Measurements from ENCODE around the gene ANKRD42. TPM values are rescaled to one million over a fixed set of nuclear protein-coding genes. Genes with fewer than 3 reads are reported as not detected.
A peak's percentile ranks its signal among the peaks of the same experiment; 100 is the strongest.

The ANKRD42 gene
- total and polyA plus RNA-seq, 9 of the 15 experiments (the other 6 are each of a cell fraction or from before 2014, with no cell fraction given): 2.8 to 9.1 (median 6.1) TPM

DNA sequence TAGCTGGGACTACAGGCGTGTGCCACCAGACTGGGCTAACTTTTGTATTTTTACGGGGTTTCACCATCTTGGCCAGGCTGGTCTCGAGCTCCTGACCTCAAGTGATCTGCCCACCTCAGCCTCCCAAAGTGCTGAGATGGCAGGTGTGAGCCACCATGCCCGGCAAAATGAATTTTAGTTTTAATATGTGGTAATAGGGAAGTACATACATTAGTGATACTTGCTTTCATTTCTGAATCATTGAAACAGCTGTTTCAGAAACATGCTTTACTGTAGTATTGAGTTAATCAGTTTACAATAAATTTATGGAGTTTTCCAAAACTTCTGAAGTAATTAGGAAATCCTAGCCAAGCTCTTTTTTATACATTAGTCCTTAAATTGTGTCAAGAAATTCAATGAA is 21.0 kb upstream of the ANKRD42 start:
- Histone ChIP-seq H3K27ac (ENCODE audit: extremely low read depth, low read depth, low read length) (no peak overlapping the region), H2AFZ (ENCODE audit: low read depth, low read length) (no peak overlapping the region), H3K79me2 (ENCODE audit: control insufficient read depth, insufficient read depth, low read length) (peaks cover 92% of the 10 kb centered on the region), H3K9ac (ENCODE audit: insufficient read depth in 1 of 2, low read depth in 2 of 2, low read length in 2 of 2) (no peak overlapping the region), H3K4me2 (ENCODE audit: insufficient read depth, low read length) (no peak overlapping the region), H3K36me3 (ENCODE audit: control insufficient read depth, insufficient read depth, low read length) (peaks cover 94% of the 10 kb centered on the region), H3K9me1 (ENCODE audit: control insufficient read depth, insufficient read depth, low read length) (no peaks in the 10 kb centered on the region), H3K4me1 (replicated peaks in 1 of 2; ENCODE audit: control insufficient read depth in 2 of 2, insufficient read depth in 2 of 2, low read length in 2 of 2) (peaks cover 0 to 2% of the 10 kb centered on the region in 2 experiments; a peak in 2 of 5 replicates), H3K27me3 (ENCODE audit: control insufficient read depth in 2 of 2, insufficient read depth in 2 of 2, low read length in 2 of 2) (no peaks in the 10 kb centered on the region), H4K20me1 (replicated peaks; ENCODE audit: control insufficient read depth, insufficient read depth, low read length) (peaks cover 12% of the 10 kb centered on the region), H3K9me3 (replicated peaks; ENCODE audit: control insufficient read depth, insufficient read depth, low read depth, low read length) (no peaks in the 10 kb centered on the region), H3K4me3 (no peak overlapping the region)
- in situ Hi-C loops (cut with MboI) (no loop called here), intact Hi-C loops (cut with micrococcal nuclease) (no loop called here)
- ATAC-seq (no peak), FAIRE-seq (no peak), DNase-seq (ENCODE audit: extremely low read depth in 1 of 4, low spot score in 3 of 4) (no peak)
- no TSS peak for BruUV-seq (replicated peaks)
- ChIA-PET CTCF (ENCODE audit: low intra/inter-chr PET ratio) (no interaction called here), POLR2A (interaction anchor here (0.6 to 3.0 kb wide), 3 partner anchors 14 to 84 kb away, joined by 3 to 14 read pairs (median 6); no protein-coding TSS in a partner anchor)
- WGBS (ENCODE audit: insufficient coverage, low coverage, missing lambda C conversion rate): 100% methylated on average over 3 of the region's 4 CpGs
- TF ChIP-seq, protein P1, sequence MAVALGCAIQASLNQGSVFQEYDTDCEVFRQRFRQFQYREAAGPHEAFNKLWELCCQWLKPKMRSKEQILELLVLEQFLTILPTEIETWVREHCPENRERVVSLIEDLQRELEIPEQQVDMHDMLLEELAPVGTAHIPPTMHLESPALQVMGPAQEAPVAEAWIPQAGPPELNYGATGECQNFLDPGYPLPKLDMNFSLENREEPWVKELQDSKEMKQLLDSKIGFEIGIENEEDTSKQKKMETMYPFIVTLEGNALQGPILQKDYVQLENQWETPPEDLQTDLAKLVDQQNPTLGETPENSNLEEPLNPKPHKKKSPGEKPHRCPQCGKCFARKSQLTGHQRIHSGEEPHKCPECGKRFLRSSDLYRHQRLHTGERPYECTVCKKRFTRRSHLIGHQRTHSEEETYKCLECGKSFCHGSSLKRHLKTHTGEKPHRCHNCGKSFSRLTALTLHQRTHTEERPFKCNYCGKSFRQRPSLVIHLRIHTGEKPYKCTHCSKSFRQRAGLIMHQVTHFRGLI (CRISPR knock-in tag; IDR thresholded peaks at IDR 0.05): no peak
- TF ChIP-seq DACH1 (IDR thresholded peaks at IDR 0.05; ENCODE audit: partially characterized antibody) (peak; percentile 31), DMBX1 (CRISPR knock-in tag; IDR thresholded peaks at IDR 0.05; ENCODE audit: borderline replicate concordance) (no peak), ZNF347 (CRISPR knock-in tag; IDR thresholded peaks at IDR 0.05; ENCODE audit: low read depth) (no peak)

DNA sequence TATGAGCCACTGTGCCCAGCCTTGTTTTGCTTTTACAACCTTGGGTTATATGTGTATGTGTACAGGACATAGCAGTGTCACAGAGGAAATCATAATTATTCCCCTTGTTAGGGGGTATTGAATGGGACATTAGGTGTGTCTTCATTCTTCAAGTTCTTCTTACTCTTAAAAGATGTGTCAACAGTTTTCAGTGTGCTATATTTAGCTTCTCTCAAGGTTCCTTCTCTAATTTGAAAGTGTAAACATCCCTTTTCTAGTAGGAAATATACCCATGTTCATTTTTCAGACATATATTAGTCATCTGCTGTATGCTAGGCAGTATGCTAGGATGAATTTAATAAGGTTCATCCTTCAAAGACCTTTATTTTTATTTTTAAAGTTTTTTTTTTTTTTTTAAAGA is 19.5 kb upstream of the ANKRD42 start:
- DNase-seq (ENCODE audit: extremely low read depth in 1 of 4, low spot score in 3 of 4) (no peak), ATAC-seq (no peak), FAIRE-seq (no peak)
- no peak overlapping the region for H3K4me2 ChIP-seq (ENCODE audit: insufficient read depth, low read length)
- H3K9me1 ChIP-seq (ENCODE audit: control insufficient read depth, insufficient read depth, low read length): no peaks in the 10 kb centered on the region
- peaks cover 12% of the 10 kb centered on the region for H4K20me1 ChIP-seq (replicated peaks; ENCODE audit: control insufficient read depth, insufficient read depth, low read length)
- peaks cover 0 to 2% of the 10 kb centered on the region in 2 experiments; a peak in 2 of 5 replicates for H3K4me1 ChIP-seq (replicated peaks in 1 of 2; ENCODE audit: control insufficient read depth in 2 of 2, insufficient read depth in 2 of 2, low read length in 2 of 2)
- peaks cover 90% of the 10 kb centered on the region for H3K36me3 ChIP-seq (ENCODE audit: control insufficient read depth, insufficient read depth, low read length)
- H3K27me3 ChIP-seq (ENCODE audit: control insufficient read depth in 2 of 2, insufficient read depth in 2 of 2, low read length in 2 of 2): no peaks in the 10 kb centered on the region
- H3K27ac ChIP-seq (ENCODE audit: extremely low read depth, low read depth, low read length): no peak overlapping the region
- intact Hi-C loops (cut with micrococcal nuclease): no loop called here
- H3K4me3 ChIP-seq: no peak overlapping the region
- CTCF ChIA-PET (ENCODE audit: low intra/inter-chr PET ratio): no interaction called here
- in situ Hi-C loops (cut with MboI): no loop called here
- H3K9me3 ChIP-seq (replicated peaks; ENCODE audit: control insufficient read depth, insufficient read depth, low read depth, low read length): no peaks in the 10 kb centered on the region
- H3K9ac ChIP-seq (ENCODE audit: insufficient read depth in 1 of 2, low read depth in 2 of 2, low read length in 2 of 2): no peak overlapping the region
- H3K79me2 ChIP-seq (ENCODE audit: control insufficient read depth, insufficient read depth, low read length): peaks cover 81% of the 10 kb centered on the region
- POLR2A ChIA-PET: interaction anchor here (0.6 to 3.0 kb wide), 5 partner anchors 9 to 104 kb away, joined by 3 to 14 read pairs (median 4); partner anchors contain the start of gene ANKRD42
- no peak overlapping the region for H2AFZ ChIP-seq (ENCODE audit: low read depth, low read length)
- no TSS peak for BruUV-seq (replicated peaks)
- TF ChIP-seq, protein P2, sequence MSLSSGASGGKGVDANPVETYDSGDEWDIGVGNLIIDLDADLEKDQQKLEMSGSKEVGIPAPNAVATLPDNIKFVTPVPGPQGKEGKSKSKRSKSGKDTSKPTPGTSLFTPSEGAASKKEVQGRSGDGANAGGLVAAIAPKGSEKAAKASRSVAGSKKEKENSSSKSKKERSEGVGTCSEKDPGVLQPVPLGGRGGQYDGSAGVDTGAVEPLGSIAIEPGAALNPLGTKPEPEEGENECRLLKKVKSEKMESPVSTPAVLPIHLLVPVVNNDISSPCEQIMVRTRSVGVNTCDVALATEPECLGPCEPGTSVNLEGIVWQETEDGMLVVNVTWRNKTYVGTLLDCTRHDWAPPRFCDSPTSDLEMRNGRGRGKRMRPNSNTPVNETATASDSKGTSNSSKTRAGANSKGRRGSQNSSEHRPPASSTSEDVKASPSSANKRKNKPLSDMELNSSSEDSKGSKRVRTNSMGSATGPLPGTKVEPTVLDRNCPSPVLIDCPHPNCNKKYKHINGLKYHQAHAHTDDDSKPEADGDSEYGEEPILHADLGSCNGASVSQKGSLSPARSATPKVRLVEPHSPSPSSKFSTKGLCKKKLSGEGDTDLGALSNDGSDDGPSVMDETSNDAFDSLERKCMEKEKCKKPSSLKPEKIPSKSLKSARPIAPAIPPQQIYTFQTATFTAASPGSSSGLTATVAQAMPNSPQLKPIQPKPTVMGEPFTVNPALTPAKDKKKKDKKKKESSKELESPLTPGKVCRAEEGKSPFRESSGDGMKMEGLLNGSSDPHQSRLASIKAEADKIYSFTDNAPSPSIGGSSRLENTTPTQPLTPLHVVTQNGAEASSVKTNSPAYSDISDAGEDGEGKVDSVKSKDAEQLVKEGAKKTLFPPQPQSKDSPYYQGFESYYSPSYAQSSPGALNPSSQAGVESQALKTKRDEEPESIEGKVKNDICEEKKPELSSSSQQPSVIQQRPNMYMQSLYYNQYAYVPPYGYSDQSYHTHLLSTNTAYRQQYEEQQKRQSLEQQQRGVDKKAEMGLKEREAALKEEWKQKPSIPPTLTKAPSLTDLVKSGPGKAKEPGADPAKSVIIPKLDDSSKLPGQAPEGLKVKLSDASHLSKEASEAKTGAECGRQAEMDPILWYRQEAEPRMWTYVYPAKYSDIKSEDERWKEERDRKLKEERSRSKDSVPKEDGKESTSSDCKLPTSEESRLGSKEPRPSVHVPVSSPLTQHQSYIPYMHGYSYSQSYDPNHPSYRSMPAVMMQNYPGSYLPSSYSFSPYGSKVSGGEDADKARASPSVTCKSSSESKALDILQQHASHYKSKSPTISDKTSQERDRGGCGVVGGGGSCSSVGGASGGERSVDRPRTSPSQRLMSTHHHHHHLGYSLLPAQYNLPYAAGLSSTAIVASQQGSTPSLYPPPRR (CRISPR knock-in tag; IDR thresholded peaks at IDR 0.05; ENCODE audit: borderline replicate concordance): no peak
- TF ChIP-seq KLF16 (IDR thresholded peaks at IDR 0.05) (no peak), HDAC3 (IDR thresholded peaks at IDR 0.05; ENCODE audit: borderline replicate concordance, partially characterized antibody) (no peak)
- TF ChIP-seq, protein P3, sequence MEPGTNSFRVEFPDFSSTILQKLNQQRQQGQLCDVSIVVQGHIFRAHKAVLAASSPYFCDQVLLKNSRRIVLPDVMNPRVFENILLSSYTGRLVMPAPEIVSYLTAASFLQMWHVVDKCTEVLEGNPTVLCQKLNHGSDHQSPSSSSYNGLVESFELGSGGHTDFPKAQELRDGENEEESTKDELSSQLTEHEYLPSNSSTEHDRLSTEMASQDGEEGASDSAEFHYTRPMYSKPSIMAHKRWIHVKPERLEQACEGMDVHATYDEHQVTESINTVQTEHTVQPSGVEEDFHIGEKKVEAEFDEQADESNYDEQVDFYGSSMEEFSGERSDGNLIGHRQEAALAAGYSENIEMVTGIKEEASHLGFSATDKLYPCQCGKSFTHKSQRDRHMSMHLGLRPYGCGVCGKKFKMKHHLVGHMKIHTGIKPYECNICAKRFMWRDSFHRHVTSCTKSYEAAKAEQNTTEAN (CRISPR knock-in tag; IDR thresholded peaks at IDR 0.05): no peak
